ENCODE results near the gene SMIM22. TPM values are rescaled to one million over a fixed set of nuclear protein-coding genes. Genes with fewer than 3 reads are reported as not detected.

The SMIM22 gene
- polyA plus RNA-seq, 3 donors, result 3.3 to 174 (median 46.3) TPM

DNA sequence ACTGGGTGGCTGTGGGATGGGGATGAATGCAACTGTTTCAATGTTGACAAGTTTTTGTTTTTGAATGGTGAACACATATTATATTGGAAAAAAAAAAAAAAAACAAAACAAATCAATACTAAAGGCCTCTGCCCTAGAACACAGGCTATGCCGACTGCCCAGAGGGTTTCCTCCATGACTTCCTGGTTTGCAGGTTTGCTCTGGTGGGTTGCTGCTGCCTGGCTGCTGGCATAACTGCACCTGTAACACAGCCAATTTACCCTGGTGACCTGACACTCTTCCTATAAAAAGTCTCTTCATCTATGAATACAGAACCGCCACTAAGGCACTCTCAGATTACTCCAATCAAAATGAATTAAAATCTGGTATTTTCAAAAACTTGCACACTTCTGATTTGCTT, 41.6 kb downstream of the SMIM22 start:
- 76 to 93% (median 88%) methylated on average over 2 of the region's 2 CpGs for WGBS, 3 donors
- no peak overlapping the region for H3K27ac ChIP-seq (ENCODE audit: low read depth, low read length)

DNA sequence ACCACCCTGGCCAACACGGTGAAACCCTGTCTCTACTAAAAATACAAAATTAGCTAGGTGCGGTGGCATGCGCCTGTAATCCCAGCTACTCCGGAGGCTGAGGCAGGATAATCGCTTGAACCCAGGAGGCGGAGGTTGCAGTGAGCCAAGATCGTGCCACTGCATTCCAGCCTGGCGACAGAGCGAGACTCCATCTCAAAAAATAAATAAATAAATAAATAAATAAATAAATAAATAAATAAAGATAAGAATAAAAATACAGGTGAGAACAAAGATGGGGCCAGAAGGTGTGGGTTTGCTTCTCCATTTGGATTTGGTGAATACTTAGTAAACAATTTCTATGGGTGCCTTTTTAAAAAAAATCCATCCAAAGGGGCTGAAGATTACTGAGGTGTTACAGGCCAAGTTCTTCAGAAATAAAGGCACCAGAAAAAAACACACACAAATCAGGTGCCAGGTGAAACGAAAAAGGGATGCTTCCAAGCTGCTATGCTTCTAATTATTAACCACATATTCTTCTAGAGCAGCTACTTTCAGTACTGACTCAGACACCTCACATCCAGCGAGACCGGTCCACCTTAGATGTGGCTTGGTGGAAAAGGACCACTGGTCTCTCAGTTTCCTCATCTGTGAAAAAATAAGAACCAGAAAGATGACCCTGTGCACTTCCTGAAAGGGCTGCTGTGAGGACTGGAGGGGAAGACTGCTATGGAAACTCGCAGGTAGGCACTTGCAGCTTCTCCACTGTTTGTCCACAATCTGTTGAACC, 42.7 kb downstream of the SMIM22 start:
- WGBS, 3 donors, result 85 to 95% (median 90%) methylated on average over 13 of the region's 13 CpGs
- H3K27ac ChIP-seq (ENCODE audit: low read depth, low read length), result no peak overlapping the region

DNA sequence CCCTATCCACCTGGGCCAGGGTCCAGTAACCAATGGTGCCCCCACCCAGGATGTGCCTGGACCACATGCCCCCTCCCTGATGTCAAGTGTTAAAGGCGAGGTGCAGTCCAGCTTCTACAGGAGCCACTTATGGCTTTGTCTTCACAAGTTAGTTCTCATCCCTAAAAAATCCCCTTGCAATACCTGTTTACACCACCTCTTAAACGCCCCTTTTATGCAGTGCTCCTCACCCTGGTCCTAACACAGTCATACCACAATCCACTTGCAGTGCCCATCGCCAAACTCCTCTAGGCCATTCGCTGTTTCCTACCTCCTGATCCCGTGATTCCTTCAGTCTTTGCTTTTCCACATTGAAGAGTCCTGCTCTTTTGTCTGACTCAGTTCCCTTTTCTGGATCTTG, 44.8 kb downstream of the SMIM22 start:
- H3K27ac ChIP-seq (ENCODE audit: low read depth, low read length), result no peak overlapping the region
- 91 to 94% (median 93%) methylated on average over 5 of the region's 5 CpGs for WGBS, 3 donors

DNA sequence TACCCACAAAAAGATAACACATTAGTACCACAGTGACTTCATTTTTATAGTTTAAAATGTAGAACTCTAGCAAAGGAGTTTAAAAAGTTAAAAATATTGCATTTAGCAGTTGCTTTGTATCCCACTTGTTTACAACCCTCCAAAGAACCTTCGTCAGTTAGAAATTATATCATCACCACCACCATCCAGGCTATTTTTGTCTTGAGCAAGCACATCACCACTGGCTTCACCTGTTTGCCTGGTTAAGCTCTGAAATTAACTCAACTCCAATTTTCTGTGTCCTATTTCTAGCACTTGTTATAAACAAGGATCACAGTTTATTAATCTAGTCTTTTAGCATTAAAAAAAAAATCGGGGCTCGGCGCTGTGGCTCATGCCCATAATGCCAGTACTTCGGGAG, 45.8 kb downstream of the SMIM22 start:
- H3K27ac ChIP-seq (ENCODE audit: low read depth, low read length), result no peak overlapping the region
- 76 to 77% (median 77%) methylated on average over 5 of the region's 5 CpGs for WGBS, 3 donors

Other genes with a start within 250 kb of the SMIM22 start
- gene C16orf96, start 239.0 kb upstream of the SMIM22 start, polyA plus RNA-seq, result under 1 TPM in 2 of 3 donors, not detected in 1; 0.01 to 0.21 TPM
- 10 to 100 TPM; 12.0 to 34.0 (median 13.2) TPM for gene UBALD1, start 180.5 kb upstream of the SMIM22 start, polyA plus RNA-seq
- gene MGRN1, start 170.5 kb upstream of the SMIM22 start, polyA plus RNA-seq, result 10 to 100 TPM; 15.2 to 31.7 (median 20.1) TPM
- 10 to 100 TPM; 22.0 to 47.2 (median 31.0) TPM for gene NUDT16L1, start 101.8 kb upstream of the SMIM22 start, polyA plus RNA-seq
- 10 to 100 TPM; 10.6 to 19.1 (median 11.4) TPM for gene ANKS3, start 61.1 kb upstream of the SMIM22 start, polyA plus RNA-seq
- gene DNAAF8, start 60.8 kb upstream of the SMIM22 start, polyA plus RNA-seq, result under 1 TPM; 0.43 to 0.94 (median 0.90) TPM
- gene ZNF500, start 28.2 kb upstream of the SMIM22 start, polyA plus RNA-seq, result 1 to 10 TPM; 4.3 to 5.4 (median 4.4) TPM
- not detected for gene SEPTIN12, start 7.0 kb upstream of the SMIM22 start, polyA plus RNA-seq
- 10 to 100 TPM; 10.6 to 19.5 (median 15.9) TPM for gene ROGDI, start 7.3 kb downstream of the SMIM22 start, polyA plus RNA-seq
- gene GLYR1, start 51.9 kb downstream of the SMIM22 start, polyA plus RNA-seq, result 10 to 100 TPM; 20.6 to 45.3 (median 44.4) TPM
- gene UBN1, start 52.1 kb downstream of the SMIM22 start, polyA plus RNA-seq, result 10 to 100 TPM in 2 of 3 donors, 1 to 10 TPM in 1; 7.4 to 15.5 (median 15.4) TPM
- 10 to 100 TPM in 1 of 3 donors, 1 to 10 TPM in 2; 8.1 to 44.6 (median 9.9) TPM for gene PPL, start 141.8 kb downstream of the SMIM22 start, polyA plus RNA-seq
- under 1 TPM; 0.24 to 0.67 (median 0.27) TPM for gene SEC14L5, start 163.0 kb downstream of the SMIM22 start, polyA plus RNA-seq
- gene NAGPA, start 238.6 kb downstream of the SMIM22 start, polyA plus RNA-seq, result 10 to 100 TPM in 1 of 3 donors, 1 to 10 TPM in 2; 4.9 to 12.6 (median 6.8) TPM